ENCODE measurements around the gene FAU. TPM values are rescaled to one million over a fixed set of nuclear protein-coding genes. Genes with fewer than 3 reads are reported as not detected.

The FAU gene
- total RNA-seq, 1 experiment from 2014 or later: 662 TPM

GRCh38 chr11:65160643-65161042 lies 38.7 kb upstream of the FAU start:
- Histone ChIP-seq H3K4me3 (ENCODE audit: low read length) (no peak overlapping the region), H3K9me3 (ENCODE audit: low read length) (no peaks in the 10 kb centered on the region), H3K9me2 (replicated peaks; ENCODE audit: insufficient read depth, low read length) (no peaks in the 10 kb centered on the region), H3K9ac (ENCODE audit: low read length) (no peak overlapping the region), H3K27me3 (ENCODE audit: low read length) (no peaks in the 10 kb centered on the region), H3K36me3 (ENCODE audit: insufficient read depth, low read length) (no peaks in the 10 kb centered on the region), H4K20me1 (ENCODE audit: insufficient read depth, low read depth, low read length) (no peaks in the 10 kb centered on the region), H3K79me2 (ENCODE audit: low read length) (no peaks in the 10 kb centered on the region), H3K27ac (ENCODE audit: low read length) (no peak overlapping the region), H2AFZ (ENCODE audit: low read length) (no peak overlapping the region), H3K4me2 (ENCODE audit: low read depth, low read length, poor library complexity, severe bottlenecking) (no peak overlapping the region), H3K4me1 (ENCODE audit: low read length) (peaks cover 10% of the 10 kb centered on the region)
- DNase-seq: no peak

- Histone ChIP-seq H2AFZ (ENCODE audit: low read length) (no peak overlapping the region), H3K9ac (ENCODE audit: low read length) (no peak overlapping the region), H3K27ac (ENCODE audit: low read length) (no peak overlapping the region), H3K4me2 (ENCODE audit: low read depth, low read length, poor library complexity, severe bottlenecking) (no peak overlapping the region), H3K4me1 (ENCODE audit: low read length) (peaks cover 10% of the 10 kb centered on the region), H3K9me3 (ENCODE audit: low read length) (no peaks in the 10 kb centered on the region), H3K27me3 (ENCODE audit: low read length) (no peaks in the 10 kb centered on the region), H4K20me1 (ENCODE audit: insufficient read depth, low read depth, low read length) (no peaks in the 10 kb centered on the region), H3K79me2 (ENCODE audit: low read length) (no peaks in the 10 kb centered on the region), H3K9me2 (replicated peaks; ENCODE audit: insufficient read depth, low read length) (no peaks in the 10 kb centered on the region), H3K4me3 (ENCODE audit: low read length) (no peak overlapping the region), H3K36me3 (ENCODE audit: insufficient read depth, low read length) (no peaks in the 10 kb centered on the region)
- no peak for DNase-seq
These were observed 37.1 kb upstream of the FAU start for GRCh38 chr11:65159012-65159411.

GRCh38 chr11:65157336-65157735 lies 35.4 kb upstream of the FAU start:
- H3K4me1 ChIP-seq (ENCODE audit: low read length): peaks cover 10% of the 10 kb centered on the region
- no peaks in the 10 kb centered on the region for H3K9me2 ChIP-seq (replicated peaks; ENCODE audit: insufficient read depth, low read length)
- H3K79me2 ChIP-seq (ENCODE audit: low read length): no peaks in the 10 kb centered on the region
- H3K9ac ChIP-seq (ENCODE audit: low read length): no peak overlapping the region
- H2AFZ ChIP-seq (ENCODE audit: low read length): no peak overlapping the region
- no peak overlapping the region for H3K4me2 ChIP-seq (ENCODE audit: low read depth, low read length, poor library complexity, severe bottlenecking)
- H3K9me3 ChIP-seq (ENCODE audit: low read length): no peaks in the 10 kb centered on the region
- no peak overlapping the region for H3K27ac ChIP-seq (ENCODE audit: low read length)
- H3K4me3 ChIP-seq (ENCODE audit: low read length): no peak overlapping the region
- H3K36me3 ChIP-seq (ENCODE audit: insufficient read depth, low read length): no peaks in the 10 kb centered on the region
- DNase-seq: no peak
- no peaks in the 10 kb centered on the region for H3K27me3 ChIP-seq (ENCODE audit: low read length)
- H4K20me1 ChIP-seq (ENCODE audit: insufficient read depth, low read depth, low read length): no peaks in the 10 kb centered on the region

GRCh38 chr11:65156926-65157325 lies 35.0 kb upstream of the FAU start:
- Histone ChIP-seq H4K20me1 (ENCODE audit: insufficient read depth, low read depth, low read length) (no peaks in the 10 kb centered on the region), H3K9me2 (replicated peaks; ENCODE audit: insufficient read depth, low read length) (no peaks in the 10 kb centered on the region), H2AFZ (ENCODE audit: low read length) (no peak overlapping the region), H3K36me3 (ENCODE audit: insufficient read depth, low read length) (no peaks in the 10 kb centered on the region), H3K4me1 (ENCODE audit: low read length) (peaks cover 10% of the 10 kb centered on the region), H3K79me2 (ENCODE audit: low read length) (no peaks in the 10 kb centered on the region), H3K9ac (ENCODE audit: low read length) (no peak overlapping the region), H3K27ac (ENCODE audit: low read length) (no peak overlapping the region), H3K27me3 (ENCODE audit: low read length) (no peaks in the 10 kb centered on the region), H3K4me2 (ENCODE audit: low read depth, low read length, poor library complexity, severe bottlenecking) (no peak overlapping the region), H3K9me3 (ENCODE audit: low read length) (no peaks in the 10 kb centered on the region), H3K4me3 (ENCODE audit: low read length) (no peak overlapping the region)
- DNase-seq: no peak

- H3K9me3 ChIP-seq (ENCODE audit: low read length): no peaks in the 10 kb centered on the region
- H3K27ac ChIP-seq (ENCODE audit: low read length): no peak overlapping the region
- H3K27me3 ChIP-seq (ENCODE audit: low read length): no peaks in the 10 kb centered on the region
- H3K4me3 ChIP-seq (ENCODE audit: low read length): no peak overlapping the region
- H3K4me2 ChIP-seq (ENCODE audit: low read depth, low read length, poor library complexity, severe bottlenecking): no peak overlapping the region
- no peak overlapping the region for H3K9ac ChIP-seq (ENCODE audit: low read length)
- DNase-seq: no peak
- peaks cover 10% of the 10 kb centered on the region for H3K4me1 ChIP-seq (ENCODE audit: low read length)
- H3K36me3 ChIP-seq (ENCODE audit: insufficient read depth, low read length): no peaks in the 10 kb centered on the region
- H3K79me2 ChIP-seq (ENCODE audit: low read length): no peaks in the 10 kb centered on the region
- no peaks in the 10 kb centered on the region for H4K20me1 ChIP-seq (ENCODE audit: insufficient read depth, low read depth, low read length)
- no peaks in the 10 kb centered on the region for H3K9me2 ChIP-seq (replicated peaks; ENCODE audit: insufficient read depth, low read length)
- no peak overlapping the region for H2AFZ ChIP-seq (ENCODE audit: low read length)
These were observed 34.3 kb upstream of the FAU start for GRCh38 chr11:65156256-65156655.

- Histone ChIP-seq H3K9me3 (ENCODE audit: low read length) (no peaks in the 10 kb centered on the region), H3K9ac (ENCODE audit: low read length) (no peak overlapping the region), H3K4me1 (ENCODE audit: low read length) (peaks cover 3% of the 10 kb centered on the region), H3K9me2 (replicated peaks; ENCODE audit: insufficient read depth, low read length) (no peaks in the 10 kb centered on the region), H3K79me2 (ENCODE audit: low read length) (no peaks in the 10 kb centered on the region), H3K36me3 (ENCODE audit: insufficient read depth, low read length) (no peaks in the 10 kb centered on the region), H3K4me2 (ENCODE audit: low read depth, low read length, poor library complexity, severe bottlenecking) (peak overlapping the region; percentile 42), H4K20me1 (ENCODE audit: insufficient read depth, low read depth, low read length) (no peaks in the 10 kb centered on the region), H3K4me3 (ENCODE audit: low read length) (no peak overlapping the region), H3K27me3 (ENCODE audit: low read length) (no peaks in the 10 kb centered on the region), H2AFZ (ENCODE audit: low read length) (no peak overlapping the region), H3K27ac (ENCODE audit: low read length) (no peak overlapping the region)
- DNase-seq: no peak
These were observed 30.2 kb upstream of the FAU start for GRCh38 chr11:65152122-65152521.

GRCh38 chr11:65151331-65151899 lies 29.5 kb upstream of the FAU start:
- Histone ChIP-seq H3K9me3 (ENCODE audit: low read length) (no peaks in the 10 kb centered on the region), H3K79me2 (ENCODE audit: low read length) (no peaks in the 10 kb centered on the region), H3K36me3 (ENCODE audit: insufficient read depth, low read length) (no peaks in the 10 kb centered on the region), H2AFZ (ENCODE audit: low read length) (no peak overlapping the region), H3K4me1 (ENCODE audit: low read length) (peaks cover 10% of the 10 kb centered on the region), H3K4me2 (ENCODE audit: low read depth, low read length, poor library complexity, severe bottlenecking) (no peak overlapping the region), H3K9me2 (replicated peaks; ENCODE audit: insufficient read depth, low read length) (no peaks in the 10 kb centered on the region), H3K9ac (ENCODE audit: low read length) (no peak overlapping the region), H4K20me1 (ENCODE audit: insufficient read depth, low read depth, low read length) (no peaks in the 10 kb centered on the region), H3K4me3 (ENCODE audit: low read length) (no peak overlapping the region), H3K27ac (ENCODE audit: low read length) (no peak overlapping the region), H3K27me3 (ENCODE audit: low read length) (no peaks in the 10 kb centered on the region)
- no peak for DNase-seq

- Histone ChIP-seq H3K27ac (ENCODE audit: low read length) (no peak overlapping the region), H3K27me3 (ENCODE audit: low read length) (no peaks in the 10 kb centered on the region), H3K9ac (ENCODE audit: low read length) (no peak overlapping the region), H3K9me2 (replicated peaks; ENCODE audit: insufficient read depth, low read length) (no peaks in the 10 kb centered on the region), H3K79me2 (ENCODE audit: low read length) (no peaks in the 10 kb centered on the region), H3K4me3 (ENCODE audit: low read length) (no peak overlapping the region), H3K9me3 (ENCODE audit: low read length) (no peaks in the 10 kb centered on the region), H3K4me2 (ENCODE audit: low read depth, low read length, poor library complexity, severe bottlenecking) (no peak overlapping the region), H3K36me3 (ENCODE audit: insufficient read depth, low read length) (no peaks in the 10 kb centered on the region), H2AFZ (ENCODE audit: low read length) (no peak overlapping the region), H4K20me1 (ENCODE audit: insufficient read depth, low read depth, low read length) (no peaks in the 10 kb centered on the region), H3K4me1 (ENCODE audit: low read length) (peaks cover 17% of the 10 kb centered on the region)
- no peak for DNase-seq
These were observed 28.8 kb upstream of the FAU start for GRCh38 chr11:65150509-65151299.

All from Karpas-422 (cell line).